Osteoblast (primary cell): ENCODE data around the gene SLC22A16. TPM values are rescaled to one million over a fixed set of nuclear protein-coding genes. Genes with fewer than 3 reads are reported as not detected.

ENCODE experiments used
- DNase-seq: peaks from one replicate; pipeline ENCODE4 v3.0.0; 2011; ENCODE audit warnings: low spot score, mixed read lengths; ENCODE audit not compliant: insufficient read length; ENCODE audit errors: missing footprints
- H2AFZ ChIP-seq: 2 replicates; pipeline ENCODE4 v1.6.0; 2011; ENCODE audit warnings: mild to moderate bottlenecking, low read length
- H3K27ac ChIP-seq: 2 replicates; pipeline ENCODE4 v1.5.1; 2011; ENCODE audit warnings: mild to moderate bottlenecking, low read depth, low read length, moderate library complexity
- H3K27me3 ChIP-seq: 2 replicates; pipeline ENCODE4 v1.6.0; 2012; ENCODE audit warnings: mild to moderate bottlenecking, control low read depth, inconsistent platforms, low read length, moderate library complexity; ENCODE audit not compliant: insufficient read depth
- H3K36me3 ChIP-seq: 2 replicates; pipeline ENCODE4 v1.5.1; 2011; ENCODE audit warnings: mild to moderate bottlenecking, low read length, control low read depth, moderate library complexity; ENCODE audit not compliant: insufficient read depth
- H3K4me1 ChIP-seq: 2 replicates; pipeline ENCODE4 v1.5.1; 2011; ENCODE audit warnings: mild to moderate bottlenecking, low read length, control low read depth, moderate library complexity; ENCODE audit not compliant: insufficient read depth
- H3K4me2 ChIP-seq: 2 replicates; pipeline ENCODE4 v1.6.0; 2011; ENCODE audit warnings: mild to moderate bottlenecking, low read length; ENCODE audit not compliant: insufficient read depth
- H3K4me3 ChIP-seq: fragments of 200-600 bp; sonication (generic); 3 replicates; pipeline ENCODE4 v1.5.1; 2012; ENCODE audit warnings: mild to moderate bottlenecking, low read length, inconsistent platforms; ENCODE audit not compliant: insufficient read depth
- H3K79me2 ChIP-seq: 2 replicates; pipeline ENCODE4 v1.6.0; 2012; ENCODE audit warnings: mild to moderate bottlenecking, low read length, control low read depth, inconsistent platforms; ENCODE audit not compliant: insufficient read depth
- H3K9me3 ChIP-seq: 2 replicates; pipeline ENCODE4 v1.5.1; 2011; ENCODE audit warnings: low read depth, low read length, control low read depth
- H4K20me1 ChIP-seq: 2 replicates; pipeline ENCODE4 v1.6.0; 2012; ENCODE audit warnings: mild to moderate bottlenecking, low read length, control low read depth; ENCODE audit not compliant: insufficient read depth
- total RNA-seq: library from RNA; depleted of rRNA; stranded (reverse); fragments of >200 nt; gene quantifications from 2 replicates; pipeline ENCODE4 v1.2.3, GENCODE V29; 2012
- TF ChIP-seq, protein P1 (sequence below): IDR thresholded peaks from 2 replicates; pipeline ENCODE4 v1.5.1; 2011; ENCODE audit warnings: mild to moderate bottlenecking, low read depth, low read length, moderate library complexity; ENCODE audit errors: extremely low read depth

SLC22A16 gene
- total RNA-seq, 1 donor = 0.36 TPM

DNA sequence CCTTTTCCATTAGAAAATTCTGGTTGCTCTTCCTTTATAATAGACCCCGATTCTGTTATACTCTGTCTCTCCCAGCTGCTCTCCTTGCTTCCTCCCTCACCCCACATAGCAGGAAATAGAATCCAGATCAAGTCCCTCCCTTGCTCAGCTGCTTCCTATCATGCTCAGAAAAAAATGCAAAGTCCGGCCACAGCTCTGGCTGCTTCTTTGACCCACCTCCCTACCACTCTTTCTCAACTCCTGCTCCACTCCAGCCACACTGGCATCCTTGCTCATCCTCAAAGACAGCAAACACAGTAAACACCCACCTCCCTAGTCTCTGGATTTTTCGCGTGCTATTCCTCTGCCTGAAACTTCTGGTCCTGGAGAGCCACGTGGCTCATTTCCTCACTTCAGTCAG lies 9.1 kb upstream of the SLC22A16 start:
- no peaks in the 10 kb centered on the region for H3K4me1 ChIP-seq
- H3K9me3 ChIP-seq = no peaks in the 10 kb centered on the region
- peaks cover 17% of the 10 kb centered on the region for H3K27me3 ChIP-seq
- TF ChIP-seq, protein P1, sequence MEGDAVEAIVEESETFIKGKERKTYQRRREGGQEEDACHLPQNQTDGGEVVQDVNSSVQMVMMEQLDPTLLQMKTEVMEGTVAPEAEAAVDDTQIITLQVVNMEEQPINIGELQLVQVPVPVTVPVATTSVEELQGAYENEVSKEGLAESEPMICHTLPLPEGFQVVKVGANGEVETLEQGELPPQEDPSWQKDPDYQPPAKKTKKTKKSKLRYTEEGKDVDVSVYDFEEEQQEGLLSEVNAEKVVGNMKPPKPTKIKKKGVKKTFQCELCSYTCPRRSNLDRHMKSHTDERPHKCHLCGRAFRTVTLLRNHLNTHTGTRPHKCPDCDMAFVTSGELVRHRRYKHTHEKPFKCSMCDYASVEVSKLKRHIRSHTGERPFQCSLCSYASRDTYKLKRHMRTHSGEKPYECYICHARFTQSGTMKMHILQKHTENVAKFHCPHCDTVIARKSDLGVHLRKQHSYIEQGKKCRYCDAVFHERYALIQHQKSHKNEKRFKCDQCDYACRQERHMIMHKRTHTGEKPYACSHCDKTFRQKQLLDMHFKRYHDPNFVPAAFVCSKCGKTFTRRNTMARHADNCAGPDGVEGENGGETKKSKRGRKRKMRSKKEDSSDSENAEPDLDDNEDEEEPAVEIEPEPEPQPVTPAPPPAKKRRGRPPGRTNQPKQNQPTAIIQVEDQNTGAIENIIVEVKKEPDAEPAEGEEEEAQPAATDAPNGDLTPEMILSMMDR = no peak
- no peak overlapping the region for H3K4me2 ChIP-seq
- H3K4me3 ChIP-seq = no peak overlapping the region
- H3K27ac ChIP-seq = no peak overlapping the region
- no peaks in the 10 kb centered on the region for H3K36me3 ChIP-seq
- H4K20me1 ChIP-seq = no peaks in the 10 kb centered on the region
- H3K79me2 ChIP-seq = no peaks in the 10 kb centered on the region
- no peak overlapping the region for H2AFZ ChIP-seq
- DNase-seq = no peak

DNA sequence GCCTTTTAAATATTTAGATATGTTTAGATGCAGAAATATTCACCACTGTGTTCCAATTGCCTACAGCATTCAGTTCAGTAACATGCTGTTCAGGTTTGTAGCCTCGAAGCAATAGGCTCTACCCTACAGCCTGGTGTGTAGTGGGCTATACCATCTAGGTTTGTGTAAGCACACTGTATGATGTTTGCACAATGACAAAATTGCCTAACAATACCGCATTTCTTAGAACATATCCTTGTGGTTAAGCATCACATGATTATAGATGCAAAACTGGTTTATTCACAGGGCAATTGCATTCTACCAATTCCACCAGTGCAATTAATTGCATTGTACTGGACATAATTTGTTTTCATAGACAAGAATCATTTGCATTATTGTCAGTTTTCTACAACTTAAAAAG lies 7.9 kb upstream of the SLC22A16 start:
- Histone ChIP-seq H3K36me3 (no peaks in the 10 kb centered on the region), H3K79me2 (no peaks in the 10 kb centered on the region), H2AFZ (no peak overlapping the region), H3K4me3 (no peak overlapping the region), H3K9me3 (no peaks in the 10 kb centered on the region), H3K4me1 (no peaks in the 10 kb centered on the region), H3K27me3 (peaks cover 12% of the 10 kb centered on the region), H4K20me1 (no peaks in the 10 kb centered on the region), H3K27ac (no peak overlapping the region), H3K4me2 (no peak overlapping the region)
- no peak for DNase-seq
- TF ChIP-seq, protein P1 = no peak

DNA sequence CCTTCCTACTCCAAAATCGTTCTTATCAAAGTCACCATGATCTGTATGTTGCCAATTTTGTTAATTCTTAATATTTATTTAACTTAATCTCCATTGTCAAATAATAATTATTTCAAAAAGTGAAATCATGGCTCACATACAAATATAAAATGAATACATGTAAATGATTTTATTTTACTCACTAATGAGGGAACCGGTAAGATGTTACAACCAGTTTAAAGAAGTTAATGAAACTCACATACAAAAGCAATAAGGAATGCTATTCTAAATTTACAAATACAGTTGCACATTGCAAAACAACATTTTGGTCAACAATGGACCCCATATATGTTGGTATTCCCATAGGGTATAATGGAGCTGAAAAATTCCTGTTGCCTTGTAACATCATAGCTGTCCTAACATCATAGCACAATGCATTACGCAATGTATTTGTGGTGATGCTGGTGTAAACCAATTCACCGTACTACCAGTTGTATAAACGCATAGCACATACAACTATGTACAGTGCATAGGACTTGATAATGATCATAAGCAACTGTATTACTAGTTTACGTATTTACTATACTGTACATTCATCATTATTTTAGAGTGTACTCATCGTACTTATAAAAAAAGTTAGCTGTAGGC lies 6.5 kb upstream of the SLC22A16 start:
- Histone ChIP-seq H3K36me3 (no peaks in the 10 kb centered on the region), H3K9me3 (no peaks in the 10 kb centered on the region), H4K20me1 (no peaks in the 10 kb centered on the region), H3K79me2 (no peaks in the 10 kb centered on the region), H2AFZ (no peak overlapping the region), H3K27ac (no peak overlapping the region), H3K4me3 (no peak overlapping the region), H3K27me3 (peaks cover 11% of the 10 kb centered on the region), H3K4me2 (no peak overlapping the region), H3K4me1 (no peaks in the 10 kb centered on the region)
- DNase-seq = no peak
- TF ChIP-seq, protein P1 = no peak

DNA sequence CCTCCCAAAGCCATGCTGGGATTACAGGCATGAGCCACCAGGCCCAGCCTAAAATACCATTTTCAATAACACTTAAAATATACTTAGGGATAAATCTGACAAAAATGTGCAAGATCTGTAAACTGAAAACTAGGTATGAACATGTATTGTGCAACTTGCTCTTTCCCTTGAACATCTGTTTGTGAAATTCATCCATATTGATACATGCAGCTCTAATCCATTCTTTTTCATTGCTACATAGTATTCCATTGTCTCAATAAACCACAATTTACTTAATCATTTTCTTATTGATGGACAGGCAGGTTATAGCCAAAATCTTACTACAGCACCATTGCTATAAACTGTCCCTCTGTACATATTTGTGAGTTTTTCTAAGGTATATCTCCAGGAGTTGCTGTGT lies 4.7 kb upstream of the SLC22A16 start:
- TF ChIP-seq, protein P1 = no peak
- no peaks in the 10 kb centered on the region for H3K36me3 ChIP-seq
- H3K9me3 ChIP-seq = no peaks in the 10 kb centered on the region
- H3K79me2 ChIP-seq = no peaks in the 10 kb centered on the region
- H3K27ac ChIP-seq = no peak overlapping the region
- H3K4me3 ChIP-seq = no peak overlapping the region
- no peak overlapping the region for H2AFZ ChIP-seq
- no peaks in the 10 kb centered on the region for H3K4me1 ChIP-seq
- H3K4me2 ChIP-seq = no peak overlapping the region
- no peak for DNase-seq
- peaks cover 22% of the 10 kb centered on the region for H3K27me3 ChIP-seq
- H4K20me1 ChIP-seq = no peaks in the 10 kb centered on the region
